T-helper 2 cell treated with Interferon-gamma antibody and Interleukin-4, amounts not matched to agents 100 ng/mL and 5 ng/mL, for 36 hours (primary cell): ENCODE measurements around the gene OTUD6A. TPM values are rescaled to one million over a fixed set of nuclear protein-coding genes. Genes with fewer than 3 reads are reported as not detected.

Source experiments
- intact Hi-C: fragments of 100-400 bp; cut with micrococcal nuclease; formaldehyde crosslinking; loops from one replicate; pipeline ENCODE4 v1.15.1; 2023
- total RNA-seq: library from RNA; stranded (reverse); gene quantifications from 2 replicates; pipeline ENCODE4 v1.2.3, GENCODE V29; 2022

Gene OTUD6A, protein sequence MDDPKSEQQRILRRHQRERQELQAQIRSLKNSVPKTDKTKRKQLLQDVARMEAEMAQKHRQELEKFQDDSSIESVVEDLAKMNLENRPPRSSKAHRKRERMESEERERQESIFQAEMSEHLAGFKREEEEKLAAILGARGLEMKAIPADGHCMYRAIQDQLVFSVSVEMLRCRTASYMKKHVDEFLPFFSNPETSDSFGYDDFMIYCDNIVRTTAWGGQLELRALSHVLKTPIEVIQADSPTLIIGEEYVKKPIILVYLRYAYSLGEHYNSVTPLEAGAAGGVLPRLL
- not detected in 2 replicates for total RNA-seq

DNA sequence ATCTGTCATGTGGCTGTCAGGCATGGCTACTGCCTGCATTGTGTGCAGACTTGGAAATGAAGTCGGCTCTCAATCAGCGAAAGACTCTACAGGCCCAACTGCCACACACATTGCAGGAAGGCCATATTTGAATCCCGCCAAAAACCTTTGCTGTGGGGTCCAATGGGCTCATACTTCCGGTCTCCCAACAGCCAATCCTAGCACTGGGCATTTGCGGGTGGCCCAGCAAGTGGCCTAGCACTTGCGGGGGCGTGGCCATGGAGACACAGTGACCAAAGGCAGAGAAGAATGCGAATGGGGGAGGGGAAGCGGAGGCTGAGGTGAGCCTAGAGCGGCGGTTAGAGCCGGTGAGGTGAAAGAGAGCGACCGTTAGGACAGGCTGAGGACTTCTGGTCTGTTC lies at the start of gene OTUD6A:
TSS of gene OTUD6A (plus strand) at position 382 of the 400 bp plus-strand sequence. CDS start 68 bp downstream, outside the sequence.
- intact Hi-C loops: no loop called here

DNA sequence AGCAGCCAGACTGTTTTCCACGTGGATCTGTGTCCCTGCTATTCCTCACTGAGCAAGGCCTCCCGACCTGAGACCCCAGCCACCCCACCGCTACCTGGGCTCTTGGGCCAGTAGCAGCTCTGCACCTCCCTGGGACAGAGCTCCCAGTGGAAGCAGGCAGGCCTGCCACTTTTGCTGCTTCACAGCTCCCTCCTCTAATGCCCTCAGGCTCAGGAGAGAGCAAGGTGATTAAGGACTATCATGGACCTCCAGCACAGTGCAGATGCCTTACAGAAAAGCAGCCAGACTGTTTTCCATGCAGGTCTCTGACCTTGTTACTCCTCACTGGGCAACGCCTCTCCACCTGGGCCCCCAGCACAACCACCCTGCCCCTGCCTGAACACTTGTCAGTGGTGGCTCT lies 49.5 kb upstream of the OTUD6A start:
- intact Hi-C loops: no loop called here

DNA sequence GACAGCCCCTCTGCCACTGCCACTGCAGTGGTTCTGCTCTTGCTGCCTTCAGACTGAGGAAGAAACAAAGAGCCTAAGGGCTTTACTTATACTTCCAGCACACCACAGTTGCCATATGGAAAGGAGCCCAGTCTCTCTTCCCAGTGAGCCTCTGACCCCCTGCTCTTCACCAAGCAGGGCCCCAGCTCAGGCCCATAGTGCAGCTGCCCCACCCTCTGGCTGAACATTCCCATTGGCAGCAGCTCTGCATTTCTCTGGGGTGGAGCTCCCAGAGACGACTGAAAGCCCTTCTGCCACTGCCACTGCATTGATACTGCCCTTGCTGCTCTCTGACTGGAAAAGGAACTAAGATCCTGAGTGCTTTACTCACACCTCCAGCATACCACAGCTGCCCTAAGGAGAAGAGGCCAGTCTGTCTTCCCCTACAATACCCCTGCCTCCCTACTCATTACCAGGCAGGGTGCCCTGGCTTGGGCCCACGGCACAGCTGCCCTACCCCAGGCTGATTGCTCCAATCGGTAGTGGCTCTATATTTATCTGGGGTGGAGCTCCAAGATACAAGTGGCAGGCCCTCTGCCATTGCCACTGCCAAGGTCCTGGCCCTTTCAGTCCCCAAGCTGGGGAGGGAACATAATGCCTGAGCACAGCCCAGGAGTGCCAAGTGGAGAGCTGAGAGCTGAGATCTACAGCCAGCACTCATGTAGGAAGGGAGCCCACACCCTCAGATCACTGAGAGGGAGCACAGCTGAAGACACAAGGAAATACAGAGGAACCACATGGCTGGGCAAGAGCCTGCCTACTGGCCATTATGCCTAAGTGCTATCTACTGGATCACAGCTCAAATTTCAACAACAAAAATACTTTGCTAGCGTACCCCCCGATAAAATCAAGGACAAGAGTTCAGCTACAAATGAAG lies 48.5 kb upstream of the OTUD6A start:
- intact Hi-C loops: no loop called here

DNA sequence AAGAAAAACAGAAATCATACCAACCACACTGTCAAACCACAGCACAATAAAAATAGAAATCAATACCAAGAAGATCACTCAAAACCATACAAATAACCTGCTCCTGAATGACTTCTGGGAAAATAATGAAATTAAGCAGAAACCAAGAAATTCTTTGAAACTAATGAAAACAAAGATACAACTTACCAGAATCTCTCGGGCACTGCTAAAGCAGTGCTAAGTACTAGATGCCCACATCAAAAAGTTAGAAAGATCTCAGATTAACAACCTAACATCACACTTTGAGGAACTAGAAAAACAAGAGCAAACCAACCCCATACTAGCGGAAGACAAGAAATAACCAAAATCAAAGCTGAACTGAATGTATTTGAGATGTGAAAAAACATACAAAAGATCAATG lies 45.7 kb upstream of the OTUD6A start:
- intact Hi-C loops: no loop called here

DNA sequence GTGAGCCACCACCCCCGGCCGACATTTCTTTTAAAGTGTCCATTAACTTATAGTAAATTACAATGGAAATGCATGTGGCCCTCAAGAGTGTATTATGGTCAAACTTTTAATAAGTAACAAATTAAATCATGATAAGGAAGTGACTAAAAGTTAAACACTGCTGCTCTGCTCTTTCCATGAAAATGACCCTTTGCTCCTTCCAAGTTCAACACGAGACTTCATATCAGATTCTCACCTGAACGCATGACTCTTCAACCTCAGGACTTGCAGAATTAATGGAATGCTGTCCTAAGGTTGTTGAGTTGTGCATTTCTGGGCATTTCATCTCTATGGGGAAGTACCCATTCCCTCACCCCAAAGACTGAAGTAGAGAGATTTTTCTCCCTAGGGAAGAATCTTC lies 39.6 kb upstream of the OTUD6A start:
- intact Hi-C loops: no loop called here

DNA sequence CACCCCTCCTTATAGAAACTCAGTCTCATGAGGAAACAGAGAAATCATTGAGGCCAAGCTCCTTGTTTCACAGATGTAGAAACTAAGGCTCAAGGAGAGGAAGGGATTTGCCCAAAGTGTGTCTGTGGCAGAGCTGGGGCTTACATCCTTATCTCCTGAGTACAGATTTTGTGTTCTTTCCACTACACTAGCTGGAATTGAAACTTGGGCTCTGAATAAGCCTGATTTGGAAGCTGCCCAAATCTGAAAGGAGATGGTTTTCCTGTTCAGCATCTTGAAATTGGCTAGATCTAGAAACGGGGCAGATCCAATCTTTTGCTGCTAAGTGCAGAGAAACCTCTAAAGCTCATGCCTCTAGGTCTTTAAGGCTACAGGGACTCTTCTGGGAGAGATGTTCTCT lies 36.8 kb upstream of the OTUD6A start:
- intact Hi-C loops: no loop called here

- intact Hi-C loops: no loop called here
These were observed 36.0 kb upstream of the OTUD6A start for GRCh38 chrX:70026112-70026850.

DNA sequence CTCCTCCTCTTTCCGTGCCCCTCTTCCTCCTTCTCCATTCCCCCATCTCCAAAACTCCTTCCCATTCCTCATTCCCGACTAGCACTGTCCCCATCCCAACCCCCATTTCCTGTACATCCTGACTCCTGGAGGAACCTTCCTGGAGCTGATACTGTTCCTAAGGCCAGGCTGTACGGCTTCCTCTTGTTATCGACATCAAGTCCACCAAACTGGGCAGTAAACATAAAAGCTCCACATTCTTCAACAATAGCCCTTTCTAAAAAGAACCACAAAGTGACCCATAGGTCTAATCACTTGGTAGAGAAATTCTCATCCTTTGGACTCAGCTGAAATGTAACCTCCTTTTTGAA lies 35.4 kb upstream of the OTUD6A start:
- intact Hi-C loops: no loop called here

DNA sequence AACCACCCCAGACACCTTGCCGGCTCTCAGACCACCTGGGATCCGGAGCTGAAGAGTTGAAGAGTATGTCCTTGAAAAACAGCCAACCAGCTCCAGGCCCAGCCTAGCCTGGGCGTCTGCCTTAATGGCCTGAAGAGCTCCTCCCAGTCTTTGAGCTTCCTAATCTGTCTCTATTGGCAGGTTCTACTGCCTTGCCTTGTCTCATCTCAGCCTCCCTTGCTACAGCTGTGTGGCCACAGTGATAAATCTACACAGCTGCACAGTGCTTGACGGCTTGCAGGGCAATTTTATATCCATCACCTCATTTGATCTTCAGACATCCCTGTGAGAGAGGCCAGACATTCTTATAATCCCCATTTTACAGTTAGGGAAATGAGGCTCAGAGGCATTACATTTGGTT lies 32.4 kb upstream of the OTUD6A start:
- intact Hi-C loops: loop anchor here (1.0 to 10.0 kb wide), 2 partner anchors 415 to 492 kb away; partner anchors contain the start of gene EDA

DNA sequence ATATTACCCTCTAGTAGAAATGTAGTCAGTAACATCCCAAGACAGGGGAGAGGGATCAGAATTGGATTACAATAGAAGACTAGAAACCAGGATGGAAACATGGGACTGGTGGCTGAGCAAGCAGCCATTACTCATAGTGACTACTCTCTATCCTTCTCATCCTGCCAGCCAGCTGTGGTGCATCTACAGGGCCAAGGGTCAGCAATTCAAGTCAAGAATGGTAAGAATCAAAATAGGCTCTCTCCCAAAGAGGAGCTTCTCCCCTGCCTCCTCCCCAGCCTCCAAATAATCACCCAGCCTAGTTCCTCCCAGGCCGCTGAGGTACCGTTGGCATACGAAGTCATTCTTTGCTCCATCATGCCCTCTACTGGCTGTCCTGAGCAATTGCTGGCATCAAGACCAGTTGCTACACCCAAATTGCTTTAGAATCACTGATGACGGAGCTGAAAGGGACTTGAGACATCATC lies 31.9 kb upstream of the OTUD6A start:
- intact Hi-C loops: loop anchor here (1.0 to 10.0 kb wide), 2 partner anchors 416 to 492 kb away; partner anchors contain the start of gene EDA

DNA sequence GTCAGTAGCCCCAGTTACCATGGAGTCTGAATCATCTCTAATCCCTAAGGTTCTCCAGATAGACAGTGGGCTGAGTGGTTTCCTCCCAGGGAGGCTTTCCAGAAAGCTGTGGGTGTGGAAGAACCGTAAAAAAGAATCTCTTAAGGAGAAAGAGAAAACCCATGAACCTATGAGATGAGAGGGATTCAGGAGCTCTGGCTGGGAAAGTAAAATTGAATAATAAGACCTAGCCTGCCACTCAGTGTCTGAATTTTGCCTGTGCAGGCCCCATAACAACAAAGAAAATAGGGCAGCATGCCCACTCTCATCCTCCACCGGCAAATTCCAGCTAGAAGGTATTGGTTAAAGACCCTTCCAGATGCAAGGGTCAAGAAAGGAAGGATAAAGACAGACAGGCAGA lies 29.5 kb upstream of the OTUD6A start:
- intact Hi-C loops: loop anchor here (1.0 to 10.0 kb wide), 2 partner anchors 65 to 418 kb away; partner anchors contain the start of gene EDA

DNA sequence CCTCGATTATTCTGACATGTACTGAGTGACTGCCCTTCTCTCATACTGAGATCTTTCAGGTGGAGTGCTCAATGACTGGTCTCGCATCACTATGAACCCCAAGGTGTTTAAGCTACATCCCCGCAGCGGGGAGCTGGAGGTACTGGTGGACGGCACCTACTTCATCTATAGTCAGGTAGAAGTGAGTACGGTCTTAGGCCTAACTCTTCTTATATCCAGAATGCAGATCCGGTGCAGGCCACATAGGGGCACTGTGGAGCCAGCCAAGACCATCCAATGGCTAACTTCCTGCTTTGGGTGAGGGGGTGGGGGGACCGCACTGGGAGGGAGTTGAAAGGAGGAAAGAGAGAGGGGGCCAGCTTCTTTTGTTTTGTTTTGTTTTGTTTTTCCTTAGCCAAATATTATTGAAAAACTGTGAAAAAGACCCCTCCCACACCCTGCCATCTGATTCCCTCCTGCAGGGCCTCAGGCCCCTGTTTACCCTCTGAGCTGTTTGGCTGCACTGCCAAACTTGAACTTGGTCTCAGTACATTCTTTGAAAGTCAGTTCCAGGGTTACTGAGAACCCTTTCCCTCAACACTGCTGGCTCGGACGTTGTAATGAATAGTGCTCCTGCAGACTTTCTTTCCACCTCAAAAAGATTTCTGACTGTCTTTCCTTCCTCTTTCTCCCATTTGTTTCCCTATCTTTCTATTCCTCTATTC lies 28.8 kb upstream of the OTUD6A start:
- intact Hi-C loops: loop anchor here (1.0 to 10.0 kb wide), 2 partner anchors 64 to 419 kb away; partner anchors contain the start of gene EDA

DNA sequence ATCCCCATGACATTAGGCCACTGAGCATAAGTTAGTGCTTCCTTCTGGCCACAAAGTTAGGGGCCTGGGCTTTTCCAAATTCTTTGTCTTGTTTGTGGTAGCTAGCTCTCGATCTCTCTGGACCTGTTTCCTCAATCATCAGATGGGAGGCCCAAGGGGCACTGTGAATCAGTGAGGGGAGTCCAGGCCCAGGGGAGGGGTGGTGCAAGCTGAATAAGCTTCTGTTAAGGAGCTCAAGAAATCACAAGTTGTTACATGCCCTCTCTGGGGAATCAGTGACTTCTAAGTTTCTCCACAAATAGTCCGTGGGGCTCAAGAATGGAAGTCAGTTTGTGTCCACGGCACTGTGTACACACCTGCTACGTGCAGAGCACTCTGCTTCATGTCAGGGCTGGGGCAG lies 27.6 kb upstream of the OTUD6A start:
- intact Hi-C loops: loop anchor here (10.0 kb wide), 1 partner anchor 420 kb away; the partner anchor contains the start of gene EDA

DNA sequence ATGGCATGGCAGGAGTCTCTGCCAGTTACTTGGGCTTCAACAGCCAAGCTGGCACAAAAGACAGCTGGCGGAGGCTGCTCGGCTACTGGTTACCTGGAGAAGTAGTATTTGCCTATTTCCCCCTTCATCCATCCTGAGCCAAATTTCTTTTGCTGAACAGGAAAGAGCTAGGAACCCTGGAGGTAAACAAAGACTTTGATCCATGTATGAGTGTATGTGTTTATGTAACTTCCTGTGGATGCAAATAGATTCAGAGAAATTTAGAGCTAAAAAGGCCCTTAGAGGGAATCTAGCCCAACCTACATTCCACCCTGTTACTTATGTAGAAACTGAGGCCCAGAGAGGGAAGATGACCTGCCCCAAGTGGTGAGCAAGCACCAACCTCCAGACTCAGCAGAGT lies 23.7 kb upstream of the OTUD6A start:
- intact Hi-C loops: loop anchor here (10.0 kb wide), 1 partner anchor 424 kb away; the partner anchor contains the start of gene EDA

GRCh38 chrX:70038951-70039350 lies 23.3 kb upstream of the OTUD6A start:
- intact Hi-C loops: loop anchor here (10.0 kb wide), 1 partner anchor 424 kb away; the partner anchor contains the start of gene EDA

DNA sequence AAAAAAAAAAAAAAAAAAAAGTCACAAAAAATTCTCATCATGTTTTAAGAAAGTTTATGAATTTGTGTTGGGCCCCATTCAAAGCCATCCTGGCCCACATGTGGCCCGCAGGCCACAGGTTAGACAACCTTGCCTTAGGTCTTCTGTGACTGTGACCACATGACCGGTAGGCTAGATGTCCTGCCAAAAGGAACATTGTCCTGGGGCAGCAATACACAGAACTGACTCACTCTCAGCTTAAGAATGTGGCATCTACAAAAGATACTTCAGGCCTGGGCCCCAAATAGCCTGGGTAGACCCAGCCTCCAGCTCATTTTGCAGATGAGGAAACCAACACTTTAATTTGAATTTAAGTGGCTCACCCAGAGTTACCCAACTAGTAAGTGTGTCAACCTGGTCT lies 22.5 kb upstream of the OTUD6A start:
- intact Hi-C loops: loop anchor here (10.0 kb wide), 1 partner anchor 425 kb away; the partner anchor contains the start of gene EDA

- intact Hi-C loops: no loop called here
These were observed 20.3 kb upstream of the OTUD6A start for GRCh38 chrX:70041993-70042392.

GRCh38 chrX:70042399-70043371 lies 19.6 kb upstream of the OTUD6A start:
- intact Hi-C loops: no loop called here

- intact Hi-C loops: no loop called here
These were observed 18.6 kb upstream of the OTUD6A start for GRCh38 chrX:70043685-70044084.
